Measurements from ENCODE around the gene SLC38A3.

SLC38A3 gene

GRCh38 chr3:50194128-50194902, 10.8 kb upstream of the SLC38A3 start:
- Histone ChIP-seq H3K27ac (ENCODE audit: low read length) (no peak overlapping the region), H3K9me3 (ENCODE audit: insufficient read depth, low read depth, low read length) (no peaks in the 10 kb centered on the region)

GRCh38 chr3:50194903-50195500, 10.1 kb upstream of the SLC38A3 start:
- Histone ChIP-seq H3K27me3 (ENCODE audit: insufficient read depth, low read length) (peaks cover 25% of the 10 kb centered on the region), H3K9me3 (ENCODE audit: insufficient read depth, low read depth, low read length) (no peaks in the 10 kb centered on the region), H3K9ac (ENCODE audit: low read depth, low read length) (no peak overlapping the region), H3K36me3 (ENCODE audit: insufficient read depth, low read depth, low read length) (no peaks in the 10 kb centered on the region), H3K27ac (ENCODE audit: low read length) (no peak overlapping the region), H3K4me1 (ENCODE audit: insufficient read depth, low read length) (no peaks in the 10 kb centered on the region; the same call in 1 of the 2 replicates), H3K4me3 (ENCODE audit: low read length) (no peak overlapping the region; the same call in 1 of the 2 replicates)

More at GRCh38 chr3:50194128-50194902, 10.8 kb upstream of the SLC38A3 start:
- Histone ChIP-seq H3K27me3 (ENCODE audit: insufficient read depth, low read length) (peaks cover 25% of the 10 kb centered on the region), H3K9ac (ENCODE audit: low read depth, low read length) (no peak overlapping the region), H3K4me3 (ENCODE audit: low read length) (no peak overlapping the region; the same call in 1 of the 2 replicates), H3K4me1 (ENCODE audit: insufficient read depth, low read length) (no peaks in the 10 kb centered on the region; the same call in 1 of the 2 replicates), H3K36me3 (ENCODE audit: insufficient read depth, low read depth, low read length) (no peaks in the 10 kb centered on the region)

GRCh38 chr3:50195501-50196252, 9.4 kb upstream of the SLC38A3 start:
- Histone ChIP-seq H3K36me3 (ENCODE audit: insufficient read depth, low read depth, low read length) (no peaks in the 10 kb centered on the region), H3K27me3 (ENCODE audit: insufficient read depth, low read length) (peaks cover 25% of the 10 kb centered on the region), H3K4me1 (ENCODE audit: insufficient read depth, low read length) (no peaks in the 10 kb centered on the region; the same call in 1 of the 2 replicates), H3K9ac (ENCODE audit: low read depth, low read length) (no peak overlapping the region), H3K9me3 (ENCODE audit: insufficient read depth, low read depth, low read length) (no peaks in the 10 kb centered on the region), H3K4me3 (ENCODE audit: low read length) (no peak overlapping the region), H3K27ac (ENCODE audit: low read length) (no peak overlapping the region)

GRCh38 chr3:50196253-50196801, 8.7 kb upstream of the SLC38A3 start:
- Histone ChIP-seq H3K27me3 (ENCODE audit: insufficient read depth, low read length) (peaks cover 25% of the 10 kb centered on the region), H3K9me3 (ENCODE audit: insufficient read depth, low read depth, low read length) (no peaks in the 10 kb centered on the region), H3K4me1 (ENCODE audit: insufficient read depth, low read length) (no peaks in the 10 kb centered on the region; the same call in 1 of the 2 replicates), H3K9ac (ENCODE audit: low read depth, low read length) (no peak overlapping the region; the same call in 1 of the 2 replicates), H3K27ac (ENCODE audit: low read length) (no peak overlapping the region), H3K4me3 (ENCODE audit: low read length) (no peak overlapping the region), H3K36me3 (ENCODE audit: insufficient read depth, low read depth, low read length) (no peaks in the 10 kb centered on the region)

GRCh38 chr3:50201573-50202315, 3.3 kb upstream of the SLC38A3 start:
- no peak overlapping the region for H3K4me3 ChIP-seq (ENCODE audit: low read length)
- H3K4me1 ChIP-seq (ENCODE audit: insufficient read depth, low read length): 0 out of 2 replicates have a peak, but pooled peaks cover 3% of the 10 kb centered on the region
- H3K9ac ChIP-seq (ENCODE audit: low read depth, low read length): no peak overlapping the region
- peaks cover 33% of the 10 kb centered on the region for H3K27me3 ChIP-seq (ENCODE audit: insufficient read depth, low read length)
- no peaks in the 10 kb centered on the region for H3K36me3 ChIP-seq (ENCODE audit: insufficient read depth, low read depth, low read length)
- no peaks in the 10 kb centered on the region for H3K9me3 ChIP-seq (ENCODE audit: insufficient read depth, low read depth, low read length)
- H3K27ac ChIP-seq (ENCODE audit: low read length): no peak overlapping the region

- no peak overlapping the region for H3K27ac ChIP-seq (ENCODE audit: low read length)
- H3K36me3 ChIP-seq (ENCODE audit: insufficient read depth, low read depth, low read length): no peaks in the 10 kb centered on the region
- H3K4me1 ChIP-seq (ENCODE audit: insufficient read depth, low read length): 0 out of 2 replicates have a peak, but pooled peaks cover 3% of the 10 kb centered on the region
- H3K27me3 ChIP-seq (ENCODE audit: insufficient read depth, low read length): peaks cover 39% of the 10 kb centered on the region
- H3K9ac ChIP-seq (ENCODE audit: low read depth, low read length): no peak overlapping the region
- no peak overlapping the region for H3K4me3 ChIP-seq (ENCODE audit: low read length)
- no peaks in the 10 kb centered on the region for H3K9me3 ChIP-seq (ENCODE audit: insufficient read depth, low read depth, low read length)
Measured at GRCh38 chr3:50202353-50203112, 2.5 kb upstream of the SLC38A3 start.

- Histone ChIP-seq H3K9ac (ENCODE audit: low read depth, low read length) (no peak overlapping the region), H3K27ac (ENCODE audit: low read length) (no peak overlapping the region), H3K4me1 (ENCODE audit: insufficient read depth, low read length) (0 out of 2 replicates have a peak, but pooled peaks cover 3% of the 10 kb centered on the region), H3K4me3 (ENCODE audit: low read length) (no peak overlapping the region), H3K27me3 (ENCODE audit: insufficient read depth, low read length) (peaks cover 39% of the 10 kb centered on the region), H3K9me3 (ENCODE audit: insufficient read depth, low read depth, low read length) (no peaks in the 10 kb centered on the region), H3K36me3 (ENCODE audit: insufficient read depth, low read depth, low read length) (no peaks in the 10 kb centered on the region)
Measured at GRCh38 chr3:50203113-50203808, 1.8 kb upstream of the SLC38A3 start.

- Histone ChIP-seq H3K9me3 (ENCODE audit: insufficient read depth, low read depth, low read length) (no peaks in the 10 kb centered on the region), H3K27ac (ENCODE audit: low read length) (no peak overlapping the region), H3K27me3 (ENCODE audit: insufficient read depth, low read length) (peaks cover 39% of the 10 kb centered on the region), H3K9ac (ENCODE audit: low read depth, low read length) (no peak overlapping the region), H3K4me1 (ENCODE audit: insufficient read depth, low read length) (0 out of 2 replicates have a peak, but pooled peaks cover 3% of the 10 kb centered on the region), H3K36me3 (ENCODE audit: insufficient read depth, low read depth, low read length) (no peaks in the 10 kb centered on the region), H3K4me3 (ENCODE audit: low read length) (no peak overlapping the region; the same call in 1 of the 2 replicates)
Measured at GRCh38 chr3:50203809-50204803, 965 bp upstream of the SLC38A3 start.

- no peaks in the 10 kb centered on the region for H3K36me3 ChIP-seq (ENCODE audit: insufficient read depth, low read depth, low read length)
- peak overlapping the region; percentile 69 for H3K4me3 ChIP-seq (ENCODE audit: low read length)
- peaks cover 5% of the 10 kb centered on the region; the same call in 1 of the 2 replicates for H3K4me1 ChIP-seq (ENCODE audit: insufficient read depth, low read length)
- H3K9ac ChIP-seq (ENCODE audit: low read depth, low read length): no peak overlapping the region
- H3K27ac ChIP-seq (ENCODE audit: low read length): no peak overlapping the region
- peaks cover 39% of the 10 kb centered on the region for H3K27me3 ChIP-seq (ENCODE audit: insufficient read depth, low read length)
- no peaks in the 10 kb centered on the region for H3K9me3 ChIP-seq (ENCODE audit: insufficient read depth, low read depth, low read length)
Measured at GRCh38 chr3:50205413-50206276, 574 bp downstream of the SLC38A3 start.
